ENCODE data around the gene RTN4R.

The RTN4R gene

DNA sequence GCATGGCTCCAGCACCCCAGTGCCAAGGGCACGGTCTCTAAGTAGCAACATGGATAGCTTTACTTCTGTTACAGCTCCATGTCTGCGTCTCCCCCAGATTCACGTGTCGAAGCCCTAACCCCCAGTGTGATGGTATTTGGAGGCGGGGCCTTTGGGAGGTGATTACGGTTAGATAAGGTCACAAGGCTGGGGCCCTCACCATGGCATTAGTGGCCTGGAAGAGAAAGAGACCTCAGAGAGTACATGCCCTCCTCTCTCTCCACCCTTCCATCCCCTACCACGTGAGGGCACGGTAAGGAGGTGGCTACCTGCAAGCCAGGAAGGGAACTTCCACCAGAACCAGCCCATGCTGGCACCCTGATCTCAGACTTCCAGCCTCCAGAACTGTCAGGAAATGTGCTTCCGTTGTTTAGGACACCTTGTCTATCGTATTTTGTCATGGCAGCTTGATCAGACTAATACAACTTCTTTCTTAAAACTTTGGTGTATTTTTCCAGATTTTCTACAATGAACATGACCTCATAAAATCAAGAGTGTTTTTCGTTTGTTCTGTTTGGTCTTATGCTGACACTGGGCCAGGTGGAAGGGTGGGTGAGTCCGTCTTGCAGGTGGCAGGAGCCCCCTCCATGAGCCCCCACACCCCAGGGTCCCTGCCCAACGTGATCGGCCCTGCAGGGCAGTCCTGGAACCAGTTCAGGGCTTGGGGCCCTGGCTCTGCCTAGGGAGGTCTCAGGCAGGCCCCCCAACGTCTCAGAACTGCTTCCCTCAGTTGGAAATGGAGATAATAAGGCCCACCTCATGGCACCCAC lies 10.7 kb downstream of the RTN4R start:
- DNase-seq (ENCODE audit: low spot score), result no peak

DNA sequence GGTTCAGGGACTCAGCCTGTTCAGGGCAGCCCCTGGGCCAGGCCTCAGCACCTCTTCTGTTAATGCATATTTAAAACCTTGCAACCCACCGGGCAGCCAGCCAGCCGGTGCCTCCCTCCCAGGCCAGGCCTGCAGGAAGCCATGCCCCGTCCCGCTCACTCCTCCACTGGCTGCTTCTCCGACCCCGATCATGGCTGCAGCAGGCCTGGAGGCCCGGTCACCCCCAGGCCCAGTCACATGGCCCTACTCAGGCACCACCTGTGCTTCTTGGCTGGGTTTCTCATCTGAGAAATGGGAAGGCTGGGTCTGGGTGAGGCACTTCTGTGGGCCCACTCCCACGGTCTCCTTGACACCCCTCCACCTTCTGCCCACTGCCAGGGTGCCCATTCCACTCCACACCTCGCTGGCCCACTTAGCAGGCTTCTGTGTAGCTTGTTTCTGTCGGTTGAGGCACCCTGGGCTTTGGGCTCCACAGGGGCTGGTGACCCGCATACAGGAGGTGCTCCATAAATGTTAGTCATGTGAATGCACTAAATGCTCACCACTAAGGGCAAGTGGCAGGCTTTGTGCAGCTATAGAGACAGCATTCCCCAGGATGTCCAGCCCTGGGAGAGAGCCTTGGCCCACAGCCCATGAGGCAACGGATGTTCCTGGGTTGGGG lies 11.4 kb downstream of the RTN4R start:
- DNase-seq (ENCODE audit: low spot score), result no peak

DNA sequence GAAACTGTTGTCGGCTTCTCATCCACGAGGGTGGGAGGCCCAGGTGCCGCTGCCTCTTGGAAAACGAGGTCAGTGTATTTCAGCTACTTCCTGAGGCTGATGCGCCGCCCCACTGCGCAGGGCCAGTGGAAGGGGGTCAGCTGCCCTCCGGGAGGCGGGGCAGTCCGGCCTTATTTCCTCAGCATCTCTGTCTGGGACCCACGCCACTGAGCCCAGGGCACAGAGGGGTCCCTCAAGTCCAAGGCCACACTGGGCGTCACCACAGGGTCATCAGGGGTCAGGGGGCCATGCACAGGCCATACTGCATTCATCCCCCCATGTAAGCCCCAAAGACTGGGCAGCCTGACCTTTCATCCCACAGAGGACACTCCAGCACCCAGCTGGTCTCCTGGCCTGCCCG lies 12.1 kb downstream of the RTN4R start:
- DNase-seq (ENCODE audit: low spot score), result no peak

DNA sequence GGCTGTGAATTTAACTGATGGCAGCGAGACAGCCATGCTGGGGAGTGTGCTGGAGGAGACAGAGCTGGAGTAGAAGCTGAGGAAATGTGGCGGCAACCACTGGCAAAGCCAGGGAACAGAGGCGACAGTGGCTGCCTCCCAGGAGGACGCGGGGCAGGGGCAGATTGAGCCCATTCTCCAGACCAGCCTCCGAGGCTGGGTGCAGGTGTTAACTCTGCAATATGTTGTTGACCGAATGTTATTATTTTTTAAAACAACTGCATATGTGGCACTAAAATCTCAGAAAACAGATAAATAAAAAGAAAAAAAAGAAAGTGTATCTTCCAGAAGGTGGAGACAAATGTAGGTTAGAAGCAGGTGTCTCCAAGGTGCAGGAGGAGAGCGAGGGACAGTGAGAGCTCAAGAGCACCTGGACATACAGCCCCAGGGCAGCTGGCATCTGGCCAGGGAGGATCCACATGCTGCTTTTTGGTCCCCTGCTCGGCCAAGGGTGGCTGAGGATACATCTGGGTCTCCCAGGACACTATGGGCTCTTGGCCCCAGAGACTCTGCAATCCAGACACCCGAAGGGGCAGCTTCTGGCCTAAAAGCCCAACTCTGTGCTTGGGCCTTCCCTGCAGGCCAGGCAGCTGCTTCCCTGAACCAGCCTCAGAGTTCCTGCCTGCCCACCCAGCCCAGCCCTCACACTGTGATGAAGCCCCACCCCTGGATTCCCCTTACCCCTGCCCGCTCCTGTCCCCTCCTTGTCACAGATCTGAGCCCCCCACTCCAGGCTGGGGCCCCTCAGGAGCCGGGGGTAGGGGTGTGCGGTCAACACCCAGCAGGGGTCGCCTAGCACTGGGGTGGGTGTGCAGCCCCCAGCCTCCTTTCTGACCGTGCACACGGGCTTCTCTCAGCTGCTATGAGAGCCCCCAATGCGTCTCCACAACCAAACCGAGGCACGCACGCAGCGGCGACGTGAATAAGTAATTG lies 12.9 kb downstream of the RTN4R start:
- DNase-seq (ENCODE audit: low spot score), result no peak

DNA sequence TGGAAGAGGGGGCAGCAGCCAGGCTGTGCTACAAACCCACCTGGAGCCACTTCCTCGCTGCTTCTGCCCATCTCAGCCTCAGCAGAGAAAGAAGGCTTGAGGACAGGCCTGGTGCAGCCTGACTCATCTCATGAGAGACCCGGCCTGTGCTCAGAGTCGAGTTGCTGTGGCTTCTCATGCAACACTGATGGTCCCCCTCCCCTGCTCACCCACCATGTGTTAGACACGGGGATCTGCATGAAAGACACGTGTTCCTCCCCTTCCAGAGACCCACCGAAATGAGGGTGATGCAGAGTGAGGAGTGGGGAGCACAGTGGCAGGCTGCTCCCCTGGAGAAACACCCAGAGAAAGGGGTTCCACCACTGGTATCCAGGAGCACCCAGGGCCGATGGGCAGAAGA lies 15.0 kb downstream of the RTN4R start:
- no peak for DNase-seq (ENCODE audit: low spot score)

DNA sequence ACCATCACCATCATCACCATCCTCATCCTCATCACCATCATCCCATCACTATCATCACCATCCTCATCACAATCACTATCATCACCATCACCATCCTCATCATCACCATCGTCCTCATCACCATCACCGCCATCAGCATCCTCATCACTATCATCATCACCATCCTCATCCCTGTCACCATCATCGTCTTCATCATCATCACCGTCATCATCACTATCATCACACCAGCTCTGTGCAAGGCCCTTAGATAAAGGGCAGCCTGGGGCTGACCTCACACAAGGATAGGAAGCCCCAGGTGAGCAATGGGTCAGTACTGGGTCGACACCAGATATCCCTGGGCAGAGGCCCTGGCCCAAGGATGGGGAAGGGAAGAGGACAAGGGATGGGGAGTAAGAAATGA lies 16.1 kb downstream of the RTN4R start:
- DNase-seq (ENCODE audit: low spot score), result no peak

DNA sequence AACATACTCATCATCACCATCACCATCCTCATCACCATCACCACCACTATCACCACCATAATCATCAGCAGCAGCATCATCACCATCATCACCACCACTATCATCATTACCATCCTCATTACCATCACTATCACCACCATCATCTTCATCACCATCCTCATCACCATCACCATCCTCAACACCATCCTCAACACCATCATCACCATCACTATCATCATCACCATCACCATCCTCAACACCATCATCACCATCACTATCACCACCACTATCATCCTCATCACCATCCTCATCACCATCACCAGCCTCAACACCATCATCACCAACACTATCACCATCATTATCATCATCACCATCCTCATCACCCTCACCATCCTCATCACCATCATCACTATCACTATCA lies 16.6 kb downstream of the RTN4R start:
- DNase-seq (ENCODE audit: low spot score), result no peak

DNA sequence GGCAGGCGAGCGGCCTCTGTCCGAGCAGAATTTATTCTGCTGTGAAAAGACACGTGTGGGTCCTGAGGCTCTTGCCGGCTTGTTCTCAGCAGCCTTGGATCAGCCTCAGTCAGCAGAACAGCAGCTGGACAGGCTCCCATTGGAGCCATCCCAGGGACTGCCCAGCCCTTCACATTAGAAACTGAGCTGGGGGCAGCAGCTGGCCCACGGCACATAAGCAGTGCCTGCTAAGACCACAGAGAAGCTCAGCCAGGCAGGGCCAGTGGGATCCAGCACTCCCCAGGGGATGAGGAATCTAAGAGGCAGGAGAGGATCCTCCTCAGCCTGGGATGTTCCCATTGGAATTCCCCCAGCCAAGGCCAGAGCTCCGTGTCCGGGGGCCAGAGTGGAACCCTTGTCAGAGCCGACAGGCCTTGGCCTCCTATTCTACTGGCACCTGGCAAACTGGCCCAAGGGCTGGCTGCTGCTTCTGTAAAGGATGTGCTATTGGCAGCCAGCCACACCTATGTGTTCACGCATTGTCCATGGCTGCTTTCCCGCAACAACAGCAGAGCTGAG lies 18.2 kb downstream of the RTN4R start:
- DNase-seq (ENCODE audit: low spot score), result no peak

DNA sequence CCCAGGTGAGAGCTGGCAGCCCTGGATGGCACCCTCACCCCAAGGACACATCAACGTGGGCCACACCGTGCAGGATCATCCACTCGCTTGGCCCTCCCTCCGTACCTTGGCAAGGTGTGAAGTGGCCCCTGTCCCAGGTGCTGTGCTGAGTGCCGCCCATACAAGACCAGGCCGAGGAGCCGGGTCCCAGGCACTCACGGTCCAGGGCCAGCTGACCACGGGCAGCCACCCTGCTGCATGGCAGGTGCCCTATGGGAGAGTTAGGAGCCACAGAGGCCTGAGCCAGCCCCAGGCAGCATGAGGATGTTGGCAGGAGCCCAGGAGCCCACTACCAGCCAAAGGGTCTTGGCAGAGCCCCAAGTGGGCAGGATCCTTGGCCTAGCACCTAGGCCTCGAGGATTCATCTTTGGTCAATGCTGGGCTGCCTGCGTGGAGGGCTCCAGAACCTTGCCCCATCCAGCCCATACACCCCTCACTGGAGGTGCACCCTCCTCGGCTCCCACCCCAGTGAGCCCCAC lies 19.6 kb downstream of the RTN4R start:
- no peak for DNase-seq (ENCODE audit: low spot score)

DNA sequence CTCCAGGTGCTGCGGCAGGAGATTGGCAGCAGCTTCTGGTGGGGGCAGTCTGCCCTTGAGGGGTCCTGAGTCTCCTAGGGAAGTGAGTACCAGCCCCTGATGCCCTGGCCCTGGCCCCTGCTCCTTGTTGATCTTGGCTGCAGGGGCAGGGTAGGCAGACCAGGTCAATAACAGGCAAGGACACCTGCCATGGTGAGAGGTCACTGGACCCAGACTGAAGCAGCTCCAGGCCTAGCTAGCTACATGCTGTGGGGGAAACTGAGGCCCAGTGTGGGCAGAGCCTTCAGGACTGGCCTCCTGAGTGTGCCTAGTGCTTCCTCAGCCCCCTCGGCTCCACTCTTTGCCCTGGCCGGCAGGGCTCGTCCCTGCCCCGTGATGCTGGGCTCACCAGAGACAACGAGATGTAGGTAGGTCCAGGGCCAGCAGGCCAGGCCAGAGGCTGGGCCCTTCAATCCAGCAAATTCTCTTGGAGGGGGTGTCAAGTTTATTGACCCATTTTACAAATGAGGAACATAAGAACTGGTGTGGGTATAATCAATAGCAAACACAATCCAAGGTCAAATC lies 20.4 kb downstream of the RTN4R start:
- no peak for DNase-seq (ENCODE audit: low spot score)

DNA sequence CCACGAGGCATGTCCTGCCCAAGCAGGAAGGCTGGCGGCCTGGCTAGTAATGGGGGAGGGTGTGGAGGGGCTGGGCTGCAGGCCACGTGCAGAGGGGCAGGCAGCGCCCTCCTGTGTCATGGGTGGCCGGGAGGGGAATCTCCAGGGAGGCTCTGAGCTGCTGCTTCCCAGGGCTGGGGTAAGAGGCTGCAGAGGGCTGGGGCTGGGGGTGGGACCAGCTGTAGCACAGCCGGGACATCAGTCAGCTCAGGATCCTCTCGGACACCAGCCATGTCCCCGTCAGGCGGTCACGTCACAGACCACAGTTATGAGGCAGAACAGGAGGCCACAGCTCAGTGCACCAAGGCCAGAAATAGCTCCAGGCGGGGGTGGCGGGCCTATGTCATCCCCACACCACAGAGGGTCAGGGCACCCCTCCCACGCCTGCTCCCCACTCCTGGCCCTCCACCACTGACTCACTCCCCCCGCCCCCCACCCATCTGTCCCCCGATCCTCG lies 21.1 kb downstream of the RTN4R start:
- DNase-seq (ENCODE audit: low spot score), result peak; percentile 96

DNA sequence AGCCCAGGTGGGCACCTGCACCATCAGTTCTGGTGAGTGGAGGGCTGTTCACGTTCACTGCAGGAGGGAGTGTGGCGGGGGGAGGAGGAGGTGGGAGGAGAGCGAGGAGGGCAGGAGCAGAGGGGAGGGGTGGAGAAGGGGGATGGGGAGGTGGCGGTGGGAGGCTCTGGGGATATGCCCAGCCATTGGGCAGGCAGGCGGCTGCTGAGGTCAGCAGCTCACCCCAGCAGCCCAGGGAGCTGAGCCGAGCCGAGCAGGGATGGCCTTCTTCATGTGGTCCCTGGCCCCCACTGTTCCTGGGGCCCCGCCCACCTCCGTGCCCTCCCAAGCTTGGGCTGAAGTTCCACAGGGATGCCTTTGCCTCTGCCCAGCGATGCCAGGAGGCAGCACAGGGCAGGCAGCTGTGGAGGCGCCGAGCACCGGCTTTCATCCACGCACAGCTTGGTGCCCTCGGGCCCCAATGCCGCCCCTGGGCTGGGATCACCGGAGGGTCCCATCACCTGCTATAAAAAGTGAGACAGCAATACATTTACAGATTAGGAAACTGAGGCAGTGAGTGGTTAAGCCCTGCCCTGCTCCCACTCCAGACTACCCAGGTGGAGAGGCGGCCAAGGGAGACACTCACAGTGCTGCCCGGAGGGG lies 21.6 kb downstream of the RTN4R start:
- no peak for DNase-seq (ENCODE audit: low spot score)

DNA sequence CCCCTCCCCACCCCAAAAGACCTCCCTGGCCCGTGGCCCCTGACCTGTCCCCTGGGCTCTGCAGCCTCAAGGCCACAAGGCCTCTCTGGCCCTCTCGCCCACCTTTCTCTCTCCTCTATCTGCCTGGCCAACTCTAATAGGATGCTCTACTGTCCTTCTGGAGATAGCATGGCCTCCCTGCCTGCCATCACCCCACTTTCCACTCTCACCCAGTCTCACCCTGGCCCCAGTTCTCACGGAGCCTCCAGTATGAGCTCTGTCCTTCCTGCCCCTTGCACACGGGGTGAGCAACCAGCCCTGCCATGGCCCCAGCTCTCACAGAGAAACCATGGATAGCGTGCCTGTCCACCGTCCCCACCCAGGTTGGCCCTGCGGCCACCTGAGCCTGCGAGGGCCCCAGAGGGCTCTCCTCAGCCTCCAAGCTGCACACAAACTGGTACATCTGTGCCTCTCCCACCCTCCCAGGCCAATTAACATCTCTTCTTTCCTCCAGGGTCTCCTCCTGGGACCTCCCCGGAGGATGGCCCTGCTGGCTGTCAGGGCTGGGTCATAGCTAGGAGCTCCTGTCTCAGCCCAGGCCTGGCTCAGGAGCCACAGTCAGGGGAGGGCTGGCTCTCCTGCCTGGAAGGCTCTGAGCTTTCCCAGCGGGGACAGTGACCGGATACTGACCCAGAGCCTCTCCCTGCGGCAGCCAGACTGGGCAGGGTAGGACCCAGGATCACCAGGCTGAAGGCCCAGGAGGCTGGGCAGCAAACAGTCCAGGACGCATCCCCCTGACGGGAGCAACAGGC lies 22.3 kb downstream of the RTN4R start:
- DNase-seq (ENCODE audit: low spot score), result peak; percentile 61

DNA sequence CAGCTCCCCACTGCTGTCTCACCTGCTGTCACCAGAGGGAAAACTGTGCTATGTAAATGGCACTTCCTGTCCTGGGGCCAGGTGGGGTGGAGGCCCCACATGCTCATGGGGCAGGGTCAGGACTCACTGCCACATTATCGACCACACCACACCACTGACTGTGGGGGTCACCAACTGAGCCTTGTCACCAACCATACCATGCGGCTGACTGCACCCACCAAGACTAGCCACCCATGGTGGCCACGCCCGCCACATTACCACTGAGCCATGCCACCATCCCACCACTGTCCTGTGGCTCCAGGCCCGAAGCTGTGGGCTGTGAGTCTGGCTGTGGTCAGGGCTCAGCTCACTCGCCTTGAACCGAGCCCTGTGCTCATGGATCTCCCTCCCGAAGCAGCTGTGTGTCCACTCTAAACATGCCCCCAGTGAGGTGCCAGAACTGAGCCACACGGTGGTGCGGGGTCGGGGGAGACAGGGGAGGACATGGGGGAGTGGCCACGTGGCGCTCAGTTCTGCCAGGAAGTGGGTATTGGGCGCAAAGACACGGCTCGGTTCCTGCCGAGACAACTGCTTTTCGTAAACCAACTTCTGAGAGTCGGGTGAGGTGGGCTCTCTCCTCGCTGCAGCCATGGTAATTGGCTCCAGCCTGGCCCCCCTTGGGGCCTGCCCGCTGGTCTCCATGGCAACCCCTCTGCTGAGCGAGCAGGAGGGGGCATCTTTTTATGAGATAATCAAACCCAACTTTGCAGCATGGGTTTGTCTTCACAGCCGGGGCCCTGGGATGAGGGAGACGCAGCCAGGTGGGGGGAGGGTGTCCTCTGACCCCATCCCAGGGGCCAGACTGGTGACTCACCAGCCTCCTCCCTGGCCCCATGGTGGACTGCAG lies 23.2 kb downstream of the RTN4R start:
- no peak for DNase-seq (ENCODE audit: low spot score)

DNA sequence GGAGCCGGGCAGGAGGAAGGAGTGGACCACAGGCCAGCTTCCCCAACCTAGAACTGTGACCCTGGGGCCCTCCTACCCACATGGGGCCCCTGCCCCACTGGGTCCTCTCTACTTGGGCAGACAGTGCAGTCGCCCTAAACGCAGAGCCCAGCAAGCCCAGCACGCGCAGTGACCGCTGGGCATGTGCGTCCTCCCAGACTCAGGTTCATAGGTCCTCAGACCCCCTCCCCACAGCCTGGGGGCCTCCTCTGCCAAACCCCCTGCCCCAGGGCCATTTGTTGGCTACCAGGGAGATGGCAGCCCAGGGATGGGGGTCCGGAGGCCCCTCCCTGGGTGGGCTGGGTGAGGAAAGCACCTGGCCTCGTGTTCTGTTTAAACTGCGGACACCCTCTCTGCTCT lies 23.9 kb downstream of the RTN4R start:
- DNase-seq (ENCODE audit: low spot score), result no peak

DNA sequence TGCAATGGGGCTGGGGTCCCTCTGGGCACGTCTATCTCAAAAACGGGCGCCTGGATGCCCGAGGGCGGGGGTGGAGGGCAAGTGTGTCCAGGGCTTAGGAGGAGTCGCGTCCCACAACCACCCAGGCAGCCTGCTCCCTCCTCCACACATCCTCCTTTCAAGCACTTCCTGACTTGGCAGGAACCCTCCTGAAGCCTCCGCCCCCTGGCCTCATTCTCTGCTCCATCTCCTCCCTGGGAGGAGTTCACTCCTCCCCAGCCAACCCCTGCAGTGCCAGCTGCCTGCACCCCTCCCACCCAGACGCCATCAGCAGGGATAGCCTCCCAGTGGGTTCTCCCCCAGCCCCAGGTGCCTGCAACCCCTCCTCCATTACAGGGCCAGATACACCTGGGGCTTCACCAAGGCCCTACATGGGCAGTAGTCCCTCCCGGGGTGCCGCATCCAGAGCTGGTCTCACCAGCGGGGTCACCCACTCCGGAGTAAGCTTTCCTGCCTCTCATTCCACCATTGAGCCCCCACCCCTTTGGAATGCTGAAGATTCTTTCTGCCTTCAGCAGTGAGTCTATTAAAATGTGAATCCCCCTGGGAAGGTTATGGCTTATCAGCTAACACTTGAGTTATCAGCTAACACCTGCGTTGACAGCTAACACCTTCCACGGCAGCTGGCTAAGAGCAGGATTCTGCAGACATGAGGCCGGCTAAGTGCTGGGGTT lies 24.4 kb downstream of the RTN4R start:
- DNase-seq (ENCODE audit: low spot score), result peak; percentile 94

DNA sequence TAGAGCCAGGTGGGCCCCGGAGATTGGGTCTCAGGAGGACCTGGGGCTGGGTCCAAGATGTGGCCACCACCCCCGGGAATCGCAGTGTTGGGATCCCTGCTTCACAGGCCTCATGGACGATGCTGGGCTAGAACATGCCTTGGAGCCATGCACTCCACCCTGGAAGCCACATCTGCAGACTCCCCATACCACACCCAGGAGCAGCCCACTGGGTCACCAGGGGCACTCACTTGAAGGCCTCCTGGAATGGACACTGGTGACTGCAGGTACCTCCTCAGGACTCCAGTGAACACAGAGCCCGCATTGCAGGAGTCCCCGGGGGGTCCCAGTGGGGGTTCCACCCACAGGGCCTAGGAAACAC lies 25.0 kb downstream of the RTN4R start:
- DNase-seq (ENCODE audit: low spot score), result no peak

DNA sequence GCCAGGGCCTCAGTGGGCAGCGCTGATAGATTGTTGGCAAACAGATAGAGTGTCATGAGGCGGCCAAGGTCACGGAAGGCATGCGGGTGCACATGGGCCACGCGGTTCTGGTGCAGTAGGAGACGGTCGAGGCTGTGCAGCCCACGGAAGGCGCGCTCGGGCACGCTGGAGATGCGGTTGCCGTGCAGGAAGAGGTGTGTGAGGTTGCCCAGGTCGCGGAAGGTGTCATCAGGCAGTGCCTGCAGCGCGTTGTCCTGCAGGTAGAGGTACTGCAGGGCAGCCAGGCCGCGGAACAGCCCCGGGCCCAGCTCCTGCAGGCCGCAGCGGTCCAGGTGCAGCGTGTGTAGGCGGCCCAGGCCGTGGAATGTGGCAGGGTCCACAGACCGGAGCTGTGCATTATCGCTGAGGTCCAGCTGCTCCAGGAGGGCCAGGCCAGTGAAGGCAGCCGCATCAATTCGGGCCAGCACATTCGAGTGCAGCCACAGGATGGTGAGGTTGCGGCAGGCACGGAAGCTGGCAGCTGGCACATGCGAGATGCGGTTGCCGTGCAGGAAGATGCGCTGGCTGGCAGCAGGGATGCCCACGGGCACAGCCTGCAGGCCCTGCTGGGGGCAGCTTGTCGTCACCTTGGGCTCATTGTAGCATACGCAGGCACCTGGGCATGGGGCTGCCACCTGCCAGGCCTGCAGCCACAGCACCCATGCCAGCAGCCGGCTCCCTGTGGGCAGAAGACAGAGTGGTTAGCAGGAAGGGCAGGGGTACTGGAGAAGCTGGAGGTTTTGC lies 25.5 kb downstream of the RTN4R start:
- DNase-seq (ENCODE audit: low spot score), result no peak

All from hepatic stellate cell (primary cell).